Heart left ventricle (tissue), 16 donors: ENCODE measurements around the gene LRIT3. TPM values are rescaled to one million over a fixed set of nuclear protein-coding genes. Genes with fewer than 3 reads are reported as not detected.

Source experiments
- ATAC-seq, 4 donors: fragments of 200-7000 bp; cut with Tn5 transposase; one replicate each; pipeline ENCODE4 v1.9.1; 2020 to 2022; ENCODE audit warnings: moderate library complexity in 4 of 4, mild to moderate bottlenecking in 3 of 4, moderate number of reproducible peaks in 1 of 4
- DNase-seq, 5 donors: peaks; one replicate each; pipeline ENCODE4 v3.0.0-alpha.2; 2020
- H3K27ac ChIP-seq, 12 donors: fragments of 200-600 bp; sonication (generic) in 4 of 12; one replicate each; pipeline versions ENCODE4 v1.5.0 to v1.8.0; 2016 to 2022; ENCODE audit warnings: mild to moderate bottlenecking in 2 of 12
- H3K27me3 ChIP-seq, 9 donors: fragments of 200-600 bp; sonication (generic) in 2 of 9; one replicate each; pipeline versions ENCODE4 v1.5.1 to v1.8.0; 2016 to 2022; ENCODE audit warnings: mild to moderate bottlenecking in 3 of 9
- H3K36me3 ChIP-seq, 9 donors: fragments of 200-600 bp; sonication (generic) in 2 of 9; one replicate each; pipeline versions ENCODE4 v1.5.0 to v1.8.0; 2018 to 2022; ENCODE audit warnings: mild to moderate bottlenecking in 2 of 9
- H3K4me1 ChIP-seq, 12 donors: fragments of 200-600 bp; sonication (generic) in 4 of 12; one replicate each; pipeline versions ENCODE4 v1.5.0 to v1.8.0; 2016 to 2022; ENCODE audit warnings: mild to moderate bottlenecking in 3 of 12
- H3K4me3 ChIP-seq, 12 donors: fragments of 200-600 bp; sonication (generic) in 4 of 12; one replicate each; pipeline versions ENCODE4 v1.5.0 to v1.8.0; 2017 to 2022; ENCODE audit warnings: mild to moderate bottlenecking in 9 of 12, moderate library complexity in 4 of 12
- H3K9me3 ChIP-seq, 12 donors: fragments of 200-600 bp; sonication (generic) in 4 of 12; one replicate each; pipeline versions ENCODE4 v1.5.0 to v1.8.0; 2016 to 2022; ENCODE audit warnings: mild to moderate bottlenecking in 1 of 12
- CTCF ChIP-seq, 12 donors: fragments of 200-600 bp; sonication (generic) in 4 of 12; IDR thresholded peaks; one replicate each; pipeline versions ENCODE4 v1.5.0 to v1.8.0; 2018 to 2022; ENCODE audit warnings: antibody characterized with exemption in 12 of 12, mild to moderate bottlenecking in 5 of 12
- POLR2A ChIP-seq, 2 donors: fragments of 450-650 bp; IDR thresholded peaks; one replicate each; pipeline ENCODE4 v1.6.1; 2017; ENCODE audit warnings: antibody characterized with exemption in 2 of 2, mild to moderate bottlenecking in 2 of 2, moderate library complexity in 2 of 2
- WGBS, 4 donors: extraction: QIAGEN DNeasy Blood & Tissue Kit in 2 of 4; methylation state at CpG; one replicate each; pipeline versions ENCODE4 v1.1.5 to v1.1.7; 2013 to 2018; 5-methylcytosine and 5-hydroxymethylcytosine counted together
- intact Hi-C, 10 donors: fragments of 100-400 bp; cut with DNase I; formaldehyde crosslinking; loops; one replicate each; pipeline versions ENCODE4 v1.11.1 to v1.14.2; 2022
- polyA plus RNA-seq, 2 donors: library from polyadenylated mRNA; stranded (reverse); fragments of 200-250 nt; gene quantifications; one replicate each; pipeline ENCODE4 v1.2.3, GENCODE V29; 2013
- total RNA-seq, 9 donors: library from RNA; depleted of rRNA in 2 of 9; stranded (reverse); fragments of >200 nt in 2 of 9; fragmentation: NEBNext Ultra II Directional in 3 of 9; extraction: Animal tissue kit (Norgen Biotek cat#: 25700) in 3 of 9; gene quantifications; one replicate each; pipeline versions ENCODE4 v1.1.0 to v1.2.4, GENCODE V29; 2016 to 2023
- donor health status: ischemic (EF 13 %, LVEDD 7.1; RV severe dilation, severe dysfunction).
- donor health status: healthy with polysubstance abuse.
- donor health status: DM: no; HTN: yes; CAD: no.
- donor health status: DM: no; HTN: no; CAD: no.
- donor health status: ischemic (EF 25% LVEDD 6.9; RV normal size, moderate dysfunction).
- donor health status: ischemic (EF 25% LVEDD 5.7; RV mildly dilated, moderate dysfunction).
- donor health status: healthy.
- donor health status: DM: yes; HTN: yes; CAD: no.
- donor health status: ischemic (EF 35%, LVEDD 5.7; RV mildly dilated, moderate dysfunction).
- donor health status: nonischemic (EF 11% LVEDD 7.7; RV severe dilation, severe dysfunction).
- donor health status: DM: yes; HTN: yes; CAD: no.
- donor health status: PGD.
- donor health status: ischemic (EF 29% LVEDD 5.4; RV normal size, mild dysfunction).
- donor health status: nonischemic (EF 23%, LVEDD 6.1; RV moderate dilation, normal function).

LRIT3 gene
- total and polyA plus RNA-seq, 11 donors, result 0.08 TPM; not detected in 10

- Histone ChIP-seq H3K9me3 (no peaks in the 10 kb centered on the region), H3K4me3 (peak overlapping the region in 10 of 12 donors; percentile 16 to 54 (median 44)), H3K27ac (peak overlapping the region in 2 of 12 donors; percentile 64 to 79), H3K27me3 (no peaks in the 10 kb centered on the region), H3K36me3 (no peaks in the 10 kb centered on the region), H3K4me1 (peaks cover 0 to 15% (median 0%) of the 10 kb centered on the region in 12 donors)
- intact Hi-C loops, result loop anchor here in 1 of 10 donors (5.0 kb wide), 1 partner anchor 96 kb away; the partner anchor contains the start of gene GAR1
- WGBS, 4 donors, result 46 to 58% (median 54%) methylated on average over 2 of the region's 2 CpGs
- DNase-seq, result no peak
- TF ChIP-seq POLR2A (IDR thresholded peaks at IDR 0.05) (no peak), CTCF (IDR thresholded peaks at IDR 0.05) (no peak)
- no peak for ATAC-seq
These were observed 65.8 kb downstream of the LRIT3 start for GRCh38 chr4:109913596-109914241.

- H3K27me3 ChIP-seq, result no peaks in the 10 kb centered on the region
- no peak for TF ChIP-seq CTCF (IDR thresholded peaks at IDR 0.05)
- no peak for TF ChIP-seq POLR2A (IDR thresholded peaks at IDR 0.05)
- WGBS, 4 donors, result 36 to 60% (median 54%) methylated on average over 3 of the region's 3 CpGs
- H3K36me3 ChIP-seq, result no peaks in the 10 kb centered on the region
- DNase-seq (no peak), ATAC-seq (no peak)
- peak overlapping the region in 9 of 12 donors; percentile 16 to 54 (median 44) for H3K4me3 ChIP-seq
- H3K9me3 ChIP-seq, result no peaks in the 10 kb centered on the region
- no peak overlapping the region for H3K27ac ChIP-seq
- peaks cover 0 to 15% (median 0%) of the 10 kb centered on the region in 12 donors for H3K4me1 ChIP-seq
- intact Hi-C loops, result loop anchor here in 1 of 10 donors (5.0 kb wide), 1 partner anchor 97 kb away; the partner anchor contains the start of gene GAR1
These were observed 66.4 kb downstream of the LRIT3 start for GRCh38 chr4:109914322-109914721.

- intact Hi-C loops, result no loop called here
- 37 to 50% (median 45%) methylated on average over 8 of the region's 8 CpGs for WGBS, 4 donors
- H3K27ac ChIP-seq, result no peak overlapping the region
These were observed 67.6 kb downstream of the LRIT3 start for GRCh38 chr4:109915385-109916026.

More at GRCh38 chr4:109915385-109916026, 67.6 kb downstream of the LRIT3 start:
- Histone ChIP-seq H3K36me3 (no peaks in the 10 kb centered on the region), H3K27me3 (no peaks in the 10 kb centered on the region), H3K4me3 (peak overlapping the region in 8 of 12 donors; percentile 7 to 46 (median 34)), H3K9me3 (no peaks in the 10 kb centered on the region), H3K4me1 (peaks cover 0 to 15% (median 0%) of the 10 kb centered on the region in 12 donors)
- ATAC-seq, result peak in 2 of 4 donors; percentile 24 to 26
- TF ChIP-seq CTCF (IDR thresholded peaks at IDR 0.05) (no peak), POLR2A (IDR thresholded peaks at IDR 0.05) (no peak)
- no peak for DNase-seq
